SK-N-SH (cell line): Measurements from ENCODE around the gene BEX3.

ENCODE experiments used
- POLR2AphosphoS5 ChIP-seq: IDR thresholded peaks from 2 replicates; pipeline ENCODE4 v1.6.1; 2012; ENCODE audit warnings: low read depth, low read length
- SMC3 ChIP-seq: IDR thresholded peaks from 2 replicates; pipeline ENCODE4 v1.6.1; 2012; ENCODE audit warnings: low read depth, low read length, improper control_type of control experiment
- TAF1 ChIP-seq: IDR thresholded peaks from 2 replicates; pipeline ENCODE4 v1.6.1; 2012; ENCODE audit warnings: low read depth, mild to moderate bottlenecking, low read length, moderate library complexity, borderline replicate concordance

GRCh38 chrX:103399744-103400143 is 23.4 kb downstream of the BEX3 start:
- TF ChIP-seq TAF1 (no peak), SMC3 (no peak), POLR2AphosphoS5 (no peak)
